H9 (cell line): ENCODE data around the gene PCDHGC5. TPM values are rescaled to one million over a fixed set of nuclear protein-coding genes. Genes with fewer than 3 reads are reported as not detected.

Experiments used
- DNase-seq: peaks from one replicate; pipeline ENCODE4 v3.0.0-alpha.2; 2017
- H2AFZ ChIP-seq: one replicate; pipeline ENCODE4 v1.6.1; 2013; ENCODE audit warnings: mild to moderate bottlenecking, low read length, control low read depth, moderate library complexity
- H2AK5ac ChIP-seq: 2 replicates; pipeline ENCODE4 v1.6.1; 2013; ENCODE audit warnings: low read length, control low read depth, mixed read lengths; ENCODE audit not compliant: insufficient read length
- H2BK120ac ChIP-seq: one replicate; pipeline ENCODE4 v1.6.1; 2013; ENCODE audit warnings: low read depth, mild to moderate bottlenecking, low read length, control low read depth, inconsistent platforms; ENCODE audit not compliant: poor library complexity, severe bottlenecking
- H2BK12ac ChIP-seq: 2 replicates; pipeline ENCODE4 v1.6.1; 2013; ENCODE audit warnings: low read length, control low read depth, mixed read lengths, low read depth; ENCODE audit not compliant: insufficient read length
- H2BK15ac ChIP-seq: 2 replicates; pipeline ENCODE4 v1.6.1; 2013; ENCODE audit warnings: low read depth, low read length, control low read depth
- H2BK20ac ChIP-seq: one replicate; pipeline ENCODE4 v1.6.1; 2013; ENCODE audit warnings: low read depth, mild to moderate bottlenecking, low read length, control low read depth, inconsistent platforms; ENCODE audit not compliant: poor library complexity, severe bottlenecking
- H2BK5ac ChIP-seq: 2 replicates; pipeline ENCODE4 v1.6.1; 2013; ENCODE audit warnings: low read length, control low read depth, mixed read lengths; ENCODE audit not compliant: insufficient read length
- H3K14ac ChIP-seq: 2 replicates; pipeline ENCODE4 v1.6.1; 2013; ENCODE audit warnings: low read length, control low read depth; ENCODE audit not compliant: insufficient read depth
- H3K18ac ChIP-seq: 2 replicates; pipeline ENCODE4 v1.6.1; 2013; ENCODE audit warnings: low read depth, mild to moderate bottlenecking, mixed read lengths, low read length, control low read depth; ENCODE audit not compliant: insufficient read length
- H3K23ac ChIP-seq: 2 replicates; pipeline ENCODE4 v1.6.1; 2013; ENCODE audit warnings: low read length, control low read depth, mixed read lengths, low read depth; ENCODE audit not compliant: insufficient read length
- H3K23me2 ChIP-seq: 2 replicates; pipeline ENCODE4 v1.6.1; 2013; ENCODE audit warnings: low read depth, mild to moderate bottlenecking, mixed read lengths, low read length, control low read depth; ENCODE audit not compliant: insufficient read length, poor library complexity, severe bottlenecking
- H3K27ac ChIP-seq: 2 replicates; pipeline ENCODE4 v1.5.1; 2013; ENCODE audit warnings: low read length, control low read depth, mixed read lengths, low read depth; ENCODE audit not compliant: insufficient read length
- H3K27me3 ChIP-seq: 2 replicates; pipeline ENCODE4 v1.6.1; 2013; ENCODE audit warnings: low read length, control low read depth, inconsistent platforms; ENCODE audit not compliant: insufficient read depth
- H3K4ac ChIP-seq: 2 replicates; pipeline ENCODE4 v1.6.1; 2013; ENCODE audit warnings: low read depth, mild to moderate bottlenecking, control low read depth, inconsistent platforms, low read length, moderate library complexity
- H3K4me1 ChIP-seq: 2 replicates; pipeline ENCODE4 v1.6.1; 2013; ENCODE audit warnings: low read length, control low read depth, inconsistent platforms; ENCODE audit not compliant: insufficient read depth
- H3K4me2 ChIP-seq: 2 replicates; pipeline ENCODE4 v1.6.1; 2013; ENCODE audit warnings: low read length, control low read depth, mixed read lengths; ENCODE audit not compliant: insufficient read length, insufficient read depth
- H3K56ac ChIP-seq: 2 replicates; pipeline ENCODE4 v1.6.1; 2013; ENCODE audit warnings: low read depth, mild to moderate bottlenecking, mixed read lengths, low read length, control low read depth; ENCODE audit not compliant: insufficient read length
- H3K79me1 ChIP-seq: 2 replicates; pipeline ENCODE4 v1.6.1; 2013; ENCODE audit warnings: low read depth, mild to moderate bottlenecking, moderate library complexity, low read length, control low read depth, inconsistent platforms; ENCODE audit not compliant: insufficient read depth, poor library complexity, severe bottlenecking
- H3K79me2 ChIP-seq: 2 replicates; pipeline ENCODE4 v1.6.1; 2013; ENCODE audit warnings: low read length, control low read depth, inconsistent platforms; ENCODE audit not compliant: insufficient read depth
- H3K9ac ChIP-seq: 2 replicates; pipeline ENCODE4 v1.6.1; 2013; ENCODE audit warnings: low read length, control low read depth, mixed read lengths; ENCODE audit not compliant: insufficient read length; ENCODE audit errors: extremely low read depth
- H3K9me3 ChIP-seq: one replicate; pipeline ENCODE4 v1.6.1; 2013; ENCODE audit warnings: low read depth, low read length, inconsistent platforms; ENCODE audit not compliant: control insufficient read depth
- H3T11ph ChIP-seq: one replicate; pipeline ENCODE4 v1.6.1; 2013; ENCODE audit warnings: mild to moderate bottlenecking, low read length, control low read depth, inconsistent platforms
- H4K20me1 ChIP-seq: one replicate; pipeline ENCODE4 v1.6.1; 2013; ENCODE audit not compliant: control insufficient read depth, insufficient read length, insufficient read depth
- H4K5ac ChIP-seq: 2 replicates; pipeline ENCODE4 v1.6.1; 2013; ENCODE audit warnings: low read depth, mild to moderate bottlenecking, mixed read lengths, low read length, control low read depth; ENCODE audit not compliant: insufficient read length
- H4K8ac ChIP-seq: replicated peaks from 2 replicates; pipeline ENCODE4 v1.6.1; 2013; ENCODE audit warnings: low read length, control low read depth, mixed read lengths, low read depth; ENCODE audit not compliant: insufficient read length
- H4K91ac ChIP-seq: 2 replicates; pipeline ENCODE4 v1.6.1; 2013; ENCODE audit warnings: low read depth, mild to moderate bottlenecking, moderate library complexity, mixed read lengths, low read length, control low read depth; ENCODE audit not compliant: insufficient read length
- H3K27ac Mint-ChIP-seq, 3 experiments: 2 replicates in 2 of 3; 3 replicates in 1 of 3; pipeline ENCODE4 v1.8.0; 2020 to 2021; ENCODE audit warnings: mixed read lengths in 3 of 3, mild to moderate bottlenecking in 1 of 3, moderate library complexity in 1 of 3
- H3K27me3 Mint-ChIP-seq: 2 replicates; pipeline ENCODE4 v1.8.0; 2021; ENCODE audit warnings: low read depth, mild to moderate bottlenecking, moderate library complexity, mixed read lengths
- H3K36me3 Mint-ChIP-seq, 3 experiments: 2 replicates in 2 of 3; 3 replicates in 1 of 3; pipeline ENCODE4 v1.8.0; 2020 to 2021; ENCODE audit warnings: low read depth in 3 of 3, mixed read lengths in 3 of 3; ENCODE audit not compliant: insufficient read depth in 1 of 3
- H3K4me1 Mint-ChIP-seq, 2 experiments: 2 replicates each; pipeline ENCODE4 v1.8.0; 2020; ENCODE audit warnings: mixed read lengths in 2 of 2
- H3K4me3 Mint-ChIP-seq, 2 experiments: 2 replicates in 1 of 2; 3 replicates in 1 of 2; pipeline ENCODE4 v1.8.0; 2020 to 2021; ENCODE audit warnings: mild to moderate bottlenecking in 2 of 2, mixed read lengths in 2 of 2, moderate library complexity in 1 of 2
- H3K9me3 Mint-ChIP-seq, 2 experiments: 2 replicates in 1 of 2; 3 replicates in 1 of 2; pipeline ENCODE4 v1.8.0; 2020; ENCODE audit warnings: mild to moderate bottlenecking in 2 of 2, mixed read lengths in 2 of 2, moderate library complexity in 1 of 2
- whole genome bisulfite sequencing: extraction: QIAGEN DNeasy Blood & Tissue Kit; methylation state at CpG from one replicate; pipeline ENCODE4 v1.1.7; 2013; ENCODE audit warnings: missing lambda C conversion rate, low lambda C conversion rate, mixed read lengths; ENCODE audit not compliant: insufficient read length; ENCODE audit errors: extremely low coverage; 5-methylcytosine and 5-hydroxymethylcytosine counted together
- total RNA-seq: library from RNA; stranded (reverse); gene quantifications from 2 replicates; pipeline ENCODE4 v1.2.1, GENCODE V29; 2021
- TF ChIP-seq, protein P1 (sequence below): fragments of 200-600 bp; sonication (generic); conservative IDR thresholded peaks from 3 replicates; pipeline ENCODE4 v1.8.0; 2021; ENCODE audit warnings: antibody characterized with exemption, mild to moderate bottlenecking

PCDHGC5 gene
- total RNA-seq, 1 experiment from 2014 or later = 0.66 TPM

DNA sequence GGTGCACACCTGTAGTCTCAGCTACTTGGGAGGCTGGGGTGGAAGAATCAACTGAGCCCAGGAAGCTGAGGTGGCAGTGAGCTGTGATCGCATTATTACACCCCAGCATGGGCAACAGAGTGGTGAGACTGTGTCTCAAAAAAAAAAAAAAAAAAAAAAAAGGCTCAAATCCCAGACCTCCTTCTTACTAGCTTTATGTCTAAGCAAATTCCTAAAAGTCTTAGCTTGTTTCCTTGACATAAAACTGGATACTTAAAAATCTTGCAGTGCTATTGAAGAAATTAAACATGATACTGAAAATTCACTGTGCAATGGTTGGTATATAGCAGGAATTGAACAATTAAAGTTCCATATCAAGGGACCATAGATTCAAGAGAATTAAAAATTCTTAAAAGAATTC lies 45.0 kb downstream of the PCDHGC5 start:
- H3K14ac ChIP-seq = no peak overlapping the region
- DNase-seq = no peak
- Mint-ChIP-seq H3K4me3 (no peak overlapping the region), H3K27me3 (no peaks in the 10 kb centered on the region), H3K4me1 (no peaks in the 10 kb centered on the region), H3K27ac (no peak overlapping the region), H3K36me3 (peaks cover 7 to 11% (median 11%) of the 10 kb centered on the region in 3 experiments; a peak in 6 of 7 replicates), H3K9me3 (no peaks in the 10 kb centered on the region)
- no peak overlapping the region for H4K5ac ChIP-seq
- H4K91ac ChIP-seq = no peak overlapping the region
- H2BK15ac ChIP-seq = no peak overlapping the region
- no peak overlapping the region for H3K27ac ChIP-seq
- no peak overlapping the region for H2AFZ ChIP-seq
- no peaks in the 10 kb centered on the region for H3K23me2 ChIP-seq
- no peaks in the 10 kb centered on the region for H3K4me1 ChIP-seq
- H3K4ac ChIP-seq = no peak overlapping the region
- no peaks in the 10 kb centered on the region for H4K20me1 ChIP-seq
- H2BK120ac ChIP-seq = no peak overlapping the region
- no peak overlapping the region for H3K9ac ChIP-seq
- no peak overlapping the region for H3K56ac ChIP-seq
- no peaks in the 10 kb centered on the region for H3K79me1 ChIP-seq
- H3K79me2 ChIP-seq = no peaks in the 10 kb centered on the region
- H3K23ac ChIP-seq = no peak overlapping the region
- H4K8ac ChIP-seq = no peak overlapping the region
- no peaks in the 10 kb centered on the region for H3K27me3 ChIP-seq
- H3K18ac ChIP-seq = no peak overlapping the region
- no peak overlapping the region for H2BK20ac ChIP-seq
- no peak overlapping the region for H2BK12ac ChIP-seq
- no peaks in the 10 kb centered on the region for H3K9me3 ChIP-seq
- H3K4me2 ChIP-seq = no peak overlapping the region
- H2BK5ac ChIP-seq = no peak overlapping the region
- WGBS = no CpG with 5 or more reads among the region's 1 CpG
- no peak overlapping the region for H3T11ph ChIP-seq
- TF ChIP-seq, protein P1, sequence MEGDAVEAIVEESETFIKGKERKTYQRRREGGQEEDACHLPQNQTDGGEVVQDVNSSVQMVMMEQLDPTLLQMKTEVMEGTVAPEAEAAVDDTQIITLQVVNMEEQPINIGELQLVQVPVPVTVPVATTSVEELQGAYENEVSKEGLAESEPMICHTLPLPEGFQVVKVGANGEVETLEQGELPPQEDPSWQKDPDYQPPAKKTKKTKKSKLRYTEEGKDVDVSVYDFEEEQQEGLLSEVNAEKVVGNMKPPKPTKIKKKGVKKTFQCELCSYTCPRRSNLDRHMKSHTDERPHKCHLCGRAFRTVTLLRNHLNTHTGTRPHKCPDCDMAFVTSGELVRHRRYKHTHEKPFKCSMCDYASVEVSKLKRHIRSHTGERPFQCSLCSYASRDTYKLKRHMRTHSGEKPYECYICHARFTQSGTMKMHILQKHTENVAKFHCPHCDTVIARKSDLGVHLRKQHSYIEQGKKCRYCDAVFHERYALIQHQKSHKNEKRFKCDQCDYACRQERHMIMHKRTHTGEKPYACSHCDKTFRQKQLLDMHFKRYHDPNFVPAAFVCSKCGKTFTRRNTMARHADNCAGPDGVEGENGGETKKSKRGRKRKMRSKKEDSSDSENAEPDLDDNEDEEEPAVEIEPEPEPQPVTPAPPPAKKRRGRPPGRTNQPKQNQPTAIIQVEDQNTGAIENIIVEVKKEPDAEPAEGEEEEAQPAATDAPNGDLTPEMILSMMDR = no peak
- no peak overlapping the region for H2AK5ac ChIP-seq
